GM19452 (cell line): ENCODE measurements around the gene CEACAM19.
"Not testable (repeated sequence)": the region's sequence is repeated elsewhere in the genome, so short reads cannot be mapped to it uniquely, and the experiment has no call there.

ENCODE experiments used
- ATAC-seq: cut with Tn5 transposase; IDR thresholded peaks from one replicate; pipeline ENCODE4 v1.9.1; 2021; ENCODE audit not compliant: unreplicated experiment

The CEACAM19 gene

DNA sequence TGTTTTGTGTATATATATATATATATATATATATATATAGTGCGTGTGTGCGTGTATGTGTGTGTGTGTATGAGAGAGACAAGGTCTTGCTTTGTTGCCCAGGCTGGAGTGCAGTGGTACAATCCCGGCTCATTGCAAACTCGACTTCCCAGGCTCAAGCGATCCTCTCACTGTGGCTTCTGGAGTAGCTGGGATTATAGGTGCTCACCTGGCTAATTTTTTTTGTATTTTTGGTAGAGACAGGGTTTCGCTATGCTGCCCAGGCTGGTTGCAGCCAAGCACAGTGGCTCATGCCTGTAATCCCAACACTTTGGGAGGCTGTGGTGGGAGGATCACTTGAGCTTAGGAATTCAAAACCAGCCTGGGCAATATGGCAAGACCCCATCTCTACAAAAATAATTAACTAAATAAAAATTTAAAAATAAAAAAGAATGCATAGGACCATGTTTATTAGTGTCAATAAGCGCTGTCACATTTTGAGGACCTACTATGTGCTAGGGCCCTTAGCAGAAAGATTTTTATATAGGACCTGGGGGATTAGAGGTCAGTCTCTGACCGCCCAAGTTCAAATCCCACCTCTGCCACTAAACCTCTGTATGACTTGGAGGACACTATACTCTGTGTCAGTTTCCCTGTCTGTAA is 25.8 kb upstream of the CEACAM19 start:
- no peak for ATAC-seq

- ATAC-seq: no peak
Measured at GRCh38 chr19:44646049-44646416, 25.2 kb upstream of the CEACAM19 start.

DNA sequence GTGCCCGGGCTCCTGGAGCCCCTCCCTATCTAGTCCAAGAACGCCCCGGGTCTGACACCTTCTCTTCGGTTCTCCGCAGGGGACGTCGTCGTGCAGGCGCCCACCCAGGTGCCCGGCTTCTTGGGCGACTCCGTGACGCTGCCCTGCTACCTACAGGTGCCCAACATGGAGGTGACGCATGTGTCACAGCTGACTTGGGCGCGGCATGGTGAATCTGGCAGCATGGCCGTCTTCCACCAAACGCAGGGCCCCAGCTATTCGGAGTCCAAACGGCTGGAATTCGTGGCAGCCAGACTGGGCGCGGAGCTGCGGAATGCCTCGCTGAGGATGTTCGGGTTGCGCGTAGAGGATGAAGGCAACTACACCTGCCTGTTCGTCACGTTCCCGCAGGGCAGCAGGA is 24.1 kb upstream of the CEACAM19 start:
- no peak for ATAC-seq

DNA sequence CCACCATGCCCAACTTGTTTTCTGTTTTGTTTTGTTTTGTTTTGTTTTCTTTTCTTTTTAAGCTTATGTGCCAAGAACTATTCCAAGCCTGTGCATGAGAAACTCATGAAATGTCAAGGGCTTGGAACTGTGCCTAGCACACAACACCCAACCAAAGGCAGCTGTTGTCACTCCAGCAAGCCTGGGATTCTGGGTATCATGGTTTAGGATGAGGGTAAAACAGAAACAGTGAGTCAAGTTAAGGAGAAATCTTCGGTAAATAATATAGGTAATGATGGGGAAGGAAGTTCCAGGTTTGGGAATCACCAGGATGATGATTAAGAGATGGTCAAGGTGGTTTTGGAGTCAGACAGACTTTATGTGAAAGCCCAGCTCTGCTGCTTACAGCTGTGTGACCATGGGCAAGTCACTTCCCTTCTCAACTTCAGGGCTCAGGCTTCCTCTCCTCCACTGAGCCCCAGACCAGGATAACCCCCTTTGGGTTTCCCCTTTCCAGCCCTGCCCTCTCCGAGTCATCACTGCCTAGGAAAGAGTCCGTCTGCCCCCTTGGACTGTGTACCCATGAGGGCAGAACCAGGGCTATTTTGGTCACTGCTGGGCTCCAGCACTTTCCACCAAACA is 22.5 kb upstream of the CEACAM19 start:
- ATAC-seq: no peak

DNA sequence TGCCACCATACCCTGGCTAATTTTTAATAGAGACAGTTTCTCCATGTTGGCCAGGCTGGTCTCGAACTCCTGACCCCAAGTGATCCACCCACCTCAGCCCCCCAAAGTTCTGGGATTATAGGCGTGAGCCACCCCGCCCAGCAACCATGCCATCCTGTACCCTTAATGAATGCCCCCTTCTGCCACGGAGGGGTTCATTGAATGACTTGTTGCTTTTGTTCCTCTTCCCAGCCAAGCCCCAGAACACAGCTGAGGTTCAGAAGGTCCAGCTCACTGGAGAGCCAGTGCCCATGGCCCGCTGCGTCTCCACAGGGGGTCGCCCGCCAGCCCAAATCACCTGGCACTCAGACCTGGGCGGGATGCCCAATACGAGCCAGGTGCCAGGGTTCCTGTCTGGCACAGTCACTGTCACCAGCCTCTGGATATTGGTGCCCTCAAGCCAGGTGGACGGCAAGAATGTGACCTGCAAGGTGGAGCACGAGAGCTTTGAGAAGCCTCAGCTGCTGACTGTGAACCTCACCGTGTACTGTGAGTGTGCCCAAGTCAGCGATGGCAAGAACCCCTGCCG is 21.6 kb upstream of the CEACAM19 start:
- ATAC-seq: no peak

GRCh38 chr19:44653343-44653742 is 17.9 kb upstream of the CEACAM19 start:
- ATAC-seq: no peak

- peak; percentile 81 for ATAC-seq
Measured at GRCh38 chr19:44653977-44654774, 17.1 kb upstream of the CEACAM19 start.

- no peak for ATAC-seq
Measured at GRCh38 chr19:44657211-44657921, 13.9 kb upstream of the CEACAM19 start.

- no peak for ATAC-seq
Measured at GRCh38 chr19:44658069-44658733, 13.1 kb upstream of the CEACAM19 start.

DNA sequence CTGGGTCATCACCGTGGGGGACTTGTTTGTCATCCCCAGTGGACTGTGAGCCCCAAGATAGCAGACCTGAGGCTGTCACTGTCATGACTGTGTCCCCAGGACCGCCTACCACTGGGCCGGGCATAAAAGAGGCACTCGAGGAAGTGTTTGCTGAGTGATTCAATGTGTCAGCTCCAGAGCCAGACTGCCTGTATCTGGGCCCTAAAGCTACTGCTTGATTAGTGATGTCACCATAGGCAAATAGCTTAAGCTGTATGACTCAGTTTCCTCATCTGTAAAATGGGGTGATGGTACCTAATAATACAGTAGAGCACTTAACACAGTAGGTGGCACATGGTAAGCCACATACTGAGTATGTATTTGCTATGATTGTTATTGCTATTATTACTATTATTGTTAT is 11.2 kb upstream of the CEACAM19 start:
- no peak for ATAC-seq

DNA sequence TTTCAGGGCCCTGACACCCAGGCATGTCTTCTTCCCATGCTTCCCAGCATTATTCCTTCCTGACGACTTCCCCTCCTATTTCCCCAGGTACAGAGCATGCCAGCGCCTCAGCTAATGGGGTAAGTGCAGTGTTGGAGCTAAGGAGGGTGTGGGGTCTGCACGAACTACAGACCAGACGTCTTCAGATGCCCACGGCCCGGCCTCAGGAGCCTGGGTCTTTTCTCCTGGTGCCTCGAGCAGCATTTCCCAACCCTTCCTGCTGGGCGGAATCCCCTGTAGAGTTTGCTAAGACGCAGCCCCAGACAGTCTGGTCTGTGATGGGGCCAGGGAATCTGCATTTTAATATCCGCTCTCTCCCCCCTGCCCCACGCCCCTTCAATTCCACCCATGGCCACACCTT is 10.1 kb upstream of the CEACAM19 start:
- no peak for ATAC-seq

DNA sequence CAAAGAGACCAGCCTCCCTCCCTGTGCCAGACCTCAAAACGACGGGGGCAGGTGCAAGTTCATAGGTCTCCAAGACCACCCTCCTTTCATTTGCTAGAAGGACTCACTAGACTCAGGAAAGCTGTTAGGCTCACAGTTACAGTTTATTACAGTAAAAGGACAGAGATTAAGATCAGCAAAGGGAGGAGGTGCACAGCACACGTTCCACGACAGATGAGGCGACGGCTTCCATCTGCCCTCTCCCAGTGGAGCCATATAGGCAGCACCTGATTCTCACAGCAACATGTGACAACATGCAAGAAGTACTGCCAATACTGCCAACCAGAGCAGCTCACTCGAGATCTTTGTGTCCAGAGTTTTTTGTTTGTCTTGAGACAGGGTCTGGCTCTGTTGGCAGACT is 9.4 kb upstream of the CEACAM19 start:
- ATAC-seq: no peak

GRCh38 chr19:44662691-44663385 is 8.4 kb upstream of the CEACAM19 start:
- no peak for ATAC-seq

- ATAC-seq: no peak
Measured at GRCh38 chr19:44663996-44664395, 7.3 kb upstream of the CEACAM19 start.

- ATAC-seq: no peak
Measured at GRCh38 chr19:44664976-44665375, 6.3 kb upstream of the CEACAM19 start.

DNA sequence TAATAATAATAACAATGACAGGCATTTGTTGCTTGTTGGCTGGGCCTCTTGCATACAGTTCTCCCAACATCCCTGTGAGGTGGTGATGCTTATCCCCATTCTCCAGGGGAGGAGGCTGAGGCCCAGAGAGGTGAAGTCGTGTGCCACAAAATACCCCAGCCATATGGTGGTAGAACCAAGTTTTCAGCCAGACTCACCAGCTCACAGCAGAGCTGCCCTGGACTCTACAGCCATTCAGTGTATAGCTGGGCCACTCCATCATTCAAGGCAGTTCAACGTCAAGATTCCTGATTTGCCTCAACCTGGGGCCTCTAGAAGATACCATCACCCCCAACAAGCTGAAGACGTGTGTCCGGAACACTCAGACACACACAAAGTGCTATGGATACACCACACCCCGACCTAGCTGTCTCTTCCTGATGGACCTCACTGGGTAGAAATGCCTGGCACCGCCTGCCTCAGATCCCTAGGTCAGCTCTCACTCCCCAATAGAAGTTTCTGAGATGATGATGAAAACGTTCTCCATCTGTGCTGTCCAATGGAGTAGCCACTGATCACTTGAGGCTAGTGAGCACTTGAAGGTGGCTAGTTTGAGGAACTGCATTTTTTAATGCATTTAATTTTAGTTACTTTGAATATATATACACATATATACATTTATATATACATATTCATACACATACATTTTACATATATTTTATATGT is 4.3 kb upstream of the CEACAM19 start:
- no peak for ATAC-seq

DNA sequence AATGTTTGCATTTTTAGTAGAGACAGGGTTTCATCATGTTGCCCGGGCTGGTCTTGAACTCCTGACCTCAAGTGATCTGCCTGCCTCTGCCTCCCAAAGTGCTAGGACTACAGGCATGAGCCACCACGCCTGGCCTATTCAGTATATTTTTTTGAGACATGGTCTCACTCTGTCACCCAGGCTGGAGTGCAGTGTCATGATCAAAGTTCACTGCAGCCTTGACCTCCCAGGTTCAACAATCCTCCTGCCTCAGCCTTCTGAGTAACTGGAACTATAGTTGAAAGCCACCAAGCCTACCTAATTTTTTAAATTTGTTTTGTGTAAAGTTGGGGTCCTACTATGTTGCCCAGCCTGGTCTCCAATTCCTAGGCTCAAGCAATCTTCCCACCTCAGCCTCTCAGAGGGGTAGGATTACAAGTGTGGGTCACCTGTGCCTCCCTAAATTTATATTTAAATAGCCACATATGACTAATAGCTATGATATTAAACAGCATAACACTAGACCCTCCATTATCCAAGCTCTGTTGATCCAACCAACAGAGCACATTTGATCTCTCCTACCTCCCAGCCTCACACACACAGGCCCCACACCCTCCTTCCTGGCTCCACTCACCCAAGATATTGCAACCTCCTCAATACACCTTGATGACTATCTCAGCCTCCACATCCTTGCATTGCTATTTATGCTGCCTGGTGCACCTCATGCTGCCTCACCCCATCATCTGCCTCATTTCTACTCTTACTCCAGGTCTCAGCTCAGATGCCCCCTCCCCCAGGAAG is 2.1 kb upstream of the CEACAM19 start:
- ATAC-seq: no peak

DNA sequence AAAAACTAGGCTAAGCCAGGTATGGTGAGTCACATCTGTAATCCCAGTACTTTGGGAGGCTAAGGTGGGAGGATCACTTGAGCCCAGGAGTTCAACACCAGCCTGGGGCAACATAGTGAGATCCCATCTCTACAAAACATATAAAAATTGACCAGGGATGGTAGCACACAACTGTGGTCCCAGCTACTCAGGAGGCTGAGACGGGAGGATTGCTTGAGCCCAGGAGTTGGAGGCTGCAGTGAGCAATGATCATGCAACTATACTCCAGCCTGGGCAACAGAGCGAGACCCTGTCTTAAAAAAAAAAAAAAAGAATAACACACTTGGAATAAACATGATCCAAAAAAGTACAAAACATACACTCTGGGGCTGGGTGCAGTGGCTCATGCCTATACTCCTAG is 1.3 kb upstream of the CEACAM19 start:
- not testable (repeated sequence) for ATAC-seq

DNA sequence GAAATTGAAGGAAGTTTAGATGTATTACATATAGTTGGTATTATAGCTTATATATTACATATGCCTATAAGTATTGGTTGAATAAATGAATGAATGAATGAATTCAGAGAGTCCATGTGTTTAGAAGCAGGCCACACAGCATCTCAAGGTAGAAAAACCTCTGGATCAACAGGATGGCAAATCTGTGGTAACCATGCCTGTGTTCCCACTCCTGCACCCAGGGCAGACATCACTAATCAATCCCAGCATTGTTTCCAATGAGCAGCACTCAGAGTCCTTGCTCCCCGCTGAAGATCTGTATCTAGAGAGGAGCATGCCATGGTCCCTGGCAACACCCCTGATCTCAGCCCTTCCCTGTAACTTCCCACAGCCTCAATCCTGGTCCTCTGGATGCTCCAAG is 944 bp downstream of the CEACAM19 start:
- no peak for ATAC-seq
